RPMI8226 (cell line): ENCODE measurements around the gene CUEDC1.
A peak's percentile ranks its signal among the peaks of the same experiment; 100 is the strongest.

Source experiments
- DNase-seq: peaks from one replicate; pipeline ENCODE4 v3.0.0-alpha.2; 2015

CUEDC1 gene

GRCh38 chr17:57892820-57893595 lies 62.2 kb downstream of the CUEDC1 start:
- no peak for DNase-seq

- DNase-seq: peak; percentile 80
Observed at GRCh38 chr17:57892146-57892819, 62.9 kb downstream of the CUEDC1 start.

GRCh38 chr17:57890857-57891232 lies 64.4 kb downstream of the CUEDC1 start:
- DNase-seq: no peak

GRCh38 chr17:57889892-57890856 lies 65.0 kb downstream of the CUEDC1 start:
- peak; percentile 95 for DNase-seq

- no peak for DNase-seq
Observed at GRCh38 chr17:57889252-57889651, 66.0 kb downstream of the CUEDC1 start.

GRCh38 chr17:57888311-57889216 lies 66.6 kb downstream of the CUEDC1 start:
- DNase-seq: no peak

GRCh38 chr17:57887161-57887560 lies 68.1 kb downstream of the CUEDC1 start:
- no peak for DNase-seq

- DNase-seq: no peak
Observed at GRCh38 chr17:57886020-57886419, 69.2 kb downstream of the CUEDC1 start.

- DNase-seq: no peak
Observed at GRCh38 chr17:57885148-57885915, 69.9 kb downstream of the CUEDC1 start.

- peak; percentile 37 for DNase-seq
Observed at GRCh38 chr17:57881783-57882351, 73.3 kb downstream of the CUEDC1 start.

GRCh38 chr17:57881143-57881542 lies 74.1 kb downstream of the CUEDC1 start:
- no peak for DNase-seq

- DNase-seq: no peak
Observed at GRCh38 chr17:57880086-57880456, 75.1 kb downstream of the CUEDC1 start.

GRCh38 chr17:57879437-57880085 lies 75.7 kb downstream of the CUEDC1 start:
- DNase-seq: no peak

GRCh38 chr17:57877803-57878377 lies 77.3 kb downstream of the CUEDC1 start:
- no peak for DNase-seq

GRCh38 chr17:57876866-57877237 lies 78.4 kb downstream of the CUEDC1 start:
- no peak for DNase-seq

GRCh38 chr17:57876023-57876865 lies 79.0 kb downstream of the CUEDC1 start:
- no peak for DNase-seq

GRCh38 chr17:57875290-57876022 lies 79.8 kb downstream of the CUEDC1 start:
- peak; percentile 95 for DNase-seq
